GM12801 (cell line): ENCODE results near the gene SLC36A1.

Experiments used
- CTCF ChIP-seq: IDR thresholded peaks from one replicate; pipeline ENCODE4 v1.5.1; 2011; ENCODE audit warnings: control low read depth; ENCODE audit not compliant: insufficient read length; ENCODE audit errors: extremely low read depth

SLC36A1 gene

GRCh38 chr5:151504006-151504405 lies 56.6 kb downstream of the SLC36A1 start:
- TF ChIP-seq CTCF: no peak

GRCh38 chr5:151509231-151509630 lies 61.8 kb downstream of the SLC36A1 start:
- no peak for TF ChIP-seq CTCF

DNA sequence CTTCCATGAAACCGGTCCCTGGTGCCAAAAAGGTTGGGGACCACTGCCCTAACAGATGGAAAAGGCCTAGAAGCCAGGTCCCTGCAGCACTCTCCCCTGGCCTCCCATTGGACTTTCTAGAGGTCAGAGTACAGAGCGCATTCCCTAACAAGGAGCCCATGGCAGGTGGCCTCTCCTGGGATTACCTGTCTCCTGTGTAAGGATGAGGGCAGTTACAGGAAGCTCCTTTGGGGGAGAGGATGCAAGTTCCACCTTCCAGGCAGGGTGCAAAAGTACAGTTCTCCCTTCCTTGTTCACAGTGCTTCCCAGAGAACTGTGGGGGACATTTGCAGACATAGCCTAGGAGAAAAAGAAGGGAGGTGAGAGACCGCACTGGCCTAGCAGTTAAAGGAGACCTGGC lies 62.4 kb downstream of the SLC36A1 start:
- no peak for TF ChIP-seq CTCF

GRCh38 chr5:151517122-151517920 lies 69.9 kb downstream of the SLC36A1 start:
- TF ChIP-seq CTCF: no peak

DNA sequence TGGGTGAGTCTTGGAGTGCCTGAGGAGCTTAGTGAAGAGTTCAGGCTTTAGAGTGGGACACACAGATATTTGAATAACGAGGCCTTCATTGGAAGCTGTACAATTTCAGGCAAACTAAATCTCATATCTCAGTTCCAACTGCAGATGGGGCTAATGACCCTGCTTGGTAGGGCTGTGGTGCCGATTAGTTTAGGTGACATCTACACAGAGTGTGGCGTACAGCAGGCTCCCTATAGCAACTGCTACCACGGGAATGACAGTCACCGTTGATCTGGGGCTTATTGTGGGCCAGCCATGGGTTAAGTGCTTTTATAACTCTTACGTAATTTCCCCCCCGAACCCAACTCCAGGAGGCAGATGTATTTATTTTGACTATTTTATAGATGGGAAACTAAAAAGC lies 72.9 kb downstream of the SLC36A1 start:
- TF ChIP-seq CTCF: no peak

- no peak for TF ChIP-seq CTCF
These were observed 74.8 kb downstream of the SLC36A1 start for GRCh38 chr5:151522226-151522625.

DNA sequence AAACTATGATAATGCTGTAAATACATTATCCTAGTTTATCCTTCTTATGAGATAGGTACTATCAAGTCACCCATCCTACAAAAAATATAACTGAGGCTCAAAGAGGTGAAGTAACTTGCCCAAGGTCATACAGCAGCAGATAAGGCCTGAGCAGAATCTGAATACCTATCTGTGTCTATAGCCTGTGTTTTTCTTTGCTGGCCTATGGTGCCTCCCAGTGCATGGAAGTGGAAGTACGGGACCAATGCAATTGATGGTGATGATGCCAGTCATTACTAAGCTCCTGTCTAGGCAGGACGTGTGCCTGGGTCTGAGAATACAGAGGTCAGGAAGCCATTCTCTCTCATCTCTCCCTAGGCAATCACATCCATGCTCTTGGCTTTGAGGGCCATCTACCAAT lies 75.9 kb downstream of the SLC36A1 start:
- no peak for TF ChIP-seq CTCF
